Mucosa of stomach (tissue), 1 donor: Measurements from ENCODE around the gene NCKAP5L.
A peak's percentile ranks its signal among the peaks of the same experiment; 100 is the strongest.

Experiments used
- H3K27me3 ChIP-seq: one replicate; pipeline ENCODE4 v1.7.0; 2013; ENCODE audit warnings: mild to moderate bottlenecking, low read length; ENCODE audit not compliant: control insufficient read depth, insufficient read depth
- H3K36me3 ChIP-seq: one replicate; pipeline ENCODE4 v1.7.0; 2013; ENCODE audit warnings: low read length; ENCODE audit not compliant: control insufficient read depth, insufficient read depth
- H3K4me1 ChIP-seq: one replicate; pipeline ENCODE4 v1.7.0; 2013; ENCODE audit warnings: mild to moderate bottlenecking, low read length; ENCODE audit not compliant: control insufficient read depth, insufficient read depth
- H3K4me3 ChIP-seq: one replicate; pipeline ENCODE4 v1.7.0; 2013; ENCODE audit warnings: low read length
- H3K9ac ChIP-seq: one replicate; pipeline ENCODE4 v1.7.0; 2013; ENCODE audit warnings: mild to moderate bottlenecking, low read length, moderate library complexity
- H3K9me3 ChIP-seq: one replicate; pipeline ENCODE4 v1.7.0; 2013; ENCODE audit warnings: mild to moderate bottlenecking, low read length, moderate library complexity; ENCODE audit not compliant: control insufficient read depth
- donor health status: Pancreatic carcinoma.

The NCKAP5L gene

GRCh38 chr12:49748306-49748705 is 79.9 kb downstream of the NCKAP5L start:
- H3K27me3 ChIP-seq, result no peaks in the 10 kb centered on the region
- no peaks in the 10 kb centered on the region for H3K36me3 ChIP-seq
- no peak overlapping the region for H3K9ac ChIP-seq
- H3K4me3 ChIP-seq, result no peak overlapping the region
- no peaks in the 10 kb centered on the region for H3K9me3 ChIP-seq
- peaks cover 42% of the 10 kb centered on the region for H3K4me1 ChIP-seq

- Histone ChIP-seq H3K27me3 (no peaks in the 10 kb centered on the region), H3K4me3 (no peak overlapping the region), H3K9ac (peak overlapping the region; percentile 17), H3K4me1 (peaks cover 26% of the 10 kb centered on the region), H3K36me3 (no peaks in the 10 kb centered on the region), H3K9me3 (no peaks in the 10 kb centered on the region)
Measured at GRCh38 chr12:49744363-49744885, 83.8 kb downstream of the NCKAP5L start.

DNA sequence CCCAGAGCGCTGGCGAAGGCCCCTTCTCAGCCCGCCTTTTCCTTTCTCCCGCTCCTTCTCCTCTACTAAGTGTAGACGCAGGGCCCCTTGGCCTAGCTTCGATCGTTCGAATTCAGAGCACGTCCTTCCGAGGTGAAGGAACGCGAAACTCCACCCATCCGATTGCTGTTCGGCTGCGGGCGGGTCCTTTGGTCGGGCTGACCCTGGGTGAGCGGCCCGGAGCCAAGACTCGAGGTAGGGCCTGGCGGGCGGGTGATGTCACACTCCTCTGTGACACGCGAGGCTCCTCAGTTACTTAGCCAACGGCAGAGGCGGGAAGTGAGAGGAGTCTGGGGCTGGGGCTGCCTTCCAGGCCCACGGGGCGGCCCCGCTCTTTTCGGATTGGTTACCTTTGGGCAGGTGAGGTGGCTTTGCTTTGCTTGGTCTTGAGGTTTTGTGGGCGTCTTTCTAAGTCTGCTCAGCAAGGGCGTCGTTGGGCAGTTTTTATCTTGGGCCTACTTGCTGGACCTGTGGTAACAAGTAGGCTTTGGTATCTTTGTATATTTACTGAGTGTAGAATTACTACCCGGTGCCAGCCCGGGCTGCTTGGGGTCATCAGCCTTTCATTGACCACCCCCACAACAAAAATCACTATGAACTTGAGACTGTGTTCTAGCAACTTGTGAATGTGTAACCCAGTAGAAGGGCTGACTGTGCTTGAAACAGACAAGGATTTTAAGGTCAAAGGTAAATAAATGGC is 86.2 kb downstream of the NCKAP5L start:
- H3K9me3 ChIP-seq, result no peaks in the 10 kb centered on the region
- H3K4me3 ChIP-seq, result peak overlapping the region; percentile 90
- no peaks in the 10 kb centered on the region for H3K27me3 ChIP-seq
- H3K9ac ChIP-seq, result peak overlapping the region; percentile 100
- H3K36me3 ChIP-seq, result no peaks in the 10 kb centered on the region
- peaks cover 14% of the 10 kb centered on the region for H3K4me1 ChIP-seq
